ENCODE results near the gene IDH3B. TPM values are rescaled to one million over a fixed set of nuclear protein-coding genes. Genes with fewer than 3 reads are reported as not detected.
A peak's percentile ranks its signal among the peaks of the same experiment; 100 is the strongest.

IDH3B gene
- total and polyA plus RNA-seq, 5 donors: 146 to 166 (median 152) TPM

GRCh38 chr20:2694519-2694918, 30.5 kb upstream of the IDH3B start:
- H3K27ac ChIP-seq (ENCODE audit: low read length): no peak overlapping the region
- H3K9me3 ChIP-seq (ENCODE audit: control insufficient read depth, low read length): no peaks in the 10 kb centered on the region
- intact Hi-C loops (cut with DNase I): no loop called here
- WGBS: 66% methylated on average over 13 of the region's 13 CpGs
- no peak for DNase-seq
- H3K4me1 ChIP-seq (ENCODE audit: control insufficient read depth, insufficient read depth, low read length): no peaks in the 10 kb centered on the region
- ATAC-seq: no peak
- no peak overlapping the region for H3K4me3 ChIP-seq (ENCODE audit: low read length)
- no peaks in the 10 kb centered on the region for H3K27me3 ChIP-seq (ENCODE audit: control insufficient read depth, insufficient read depth)

- Histone ChIP-seq H3K4me3 (ENCODE audit: low read length) (peak overlapping the region; percentile 99), H3K27ac (ENCODE audit: low read length) (no peak overlapping the region), H3K4me1 (ENCODE audit: control insufficient read depth, insufficient read depth, low read length) (no peaks in the 10 kb centered on the region), H3K9me3 (ENCODE audit: control insufficient read depth, low read length) (no peaks in the 10 kb centered on the region), H3K27me3 (ENCODE audit: control insufficient read depth, insufficient read depth) (no peaks in the 10 kb centered on the region)
- intact Hi-C loops (cut with DNase I): no loop called here
- peak in 1 of 3 donors; percentile 30 for DNase-seq
- 31% methylated on average over 23 of the region's 23 CpGs for WGBS
- ATAC-seq: peak in 1 of 2 donors; percentile 60
These were observed 30.0 kb upstream of the IDH3B start for GRCh38 chr20:2694008-2694471.

- intact Hi-C loops (cut with DNase I): no loop called here
- no peaks in the 10 kb centered on the region for H3K9me3 ChIP-seq (ENCODE audit: control insufficient read depth, low read length)
- peak overlapping the region; percentile 99 for H3K4me3 ChIP-seq (ENCODE audit: low read length)
- DNase-seq (peak; percentile 54 to 81 (median 74)), ATAC-seq (peak; percentile 56 to 71)
- WGBS: 3% methylated on average over 89 of the region's 89 CpGs
- no peaks in the 10 kb centered on the region for H3K27me3 ChIP-seq (ENCODE audit: control insufficient read depth, insufficient read depth)
- no peaks in the 10 kb centered on the region for H3K4me1 ChIP-seq (ENCODE audit: control insufficient read depth, insufficient read depth, low read length)
- H3K27ac ChIP-seq (ENCODE audit: low read length): no peak overlapping the region
These were observed 29.4 kb upstream of the IDH3B start for GRCh38 chr20:2693286-2694007.

GRCh38 chr20:2692886-2693285, 28.9 kb upstream of the IDH3B start:
- no peak overlapping the region for H3K27ac ChIP-seq (ENCODE audit: low read length)
- ATAC-seq (no peak), DNase-seq (peak in 1 of 3 donors; percentile 54)
- H3K4me3 ChIP-seq (ENCODE audit: low read length): peak overlapping the region; percentile 99
- intact Hi-C loops (cut with DNase I): no loop called here
- no peaks in the 10 kb centered on the region for H3K4me1 ChIP-seq (ENCODE audit: control insufficient read depth, insufficient read depth, low read length)
- no peaks in the 10 kb centered on the region for H3K27me3 ChIP-seq (ENCODE audit: control insufficient read depth, insufficient read depth)
- H3K9me3 ChIP-seq (ENCODE audit: control insufficient read depth, low read length): no peaks in the 10 kb centered on the region
- whole genome bisulfite sequencing: under 1% methylated on average over 59 of the region's 64 CpGs

- Histone ChIP-seq H3K4me1 (ENCODE audit: control insufficient read depth, insufficient read depth, low read length) (no peaks in the 10 kb centered on the region), H3K27ac (ENCODE audit: low read length) (peak within 1 kb of the TSS; percentile 49), H3K9me3 (ENCODE audit: control insufficient read depth, low read length) (no peaks in the 10 kb centered on the region), H3K27me3 (ENCODE audit: control insufficient read depth, insufficient read depth) (no peaks in the 10 kb centered on the region), H3K4me3 (ENCODE audit: low read length) (peak within 1 kb of the TSS; percentile 99)
- intact Hi-C loops (cut with DNase I): no loop called here
- DNase-seq (peak; percentile 61 to 82 (median 81)), ATAC-seq (peak; percentile 45 to 64)
- WGBS: 2% methylated on average over 105 of the region's 106 CpGs
These were observed 28.2 kb upstream of the IDH3B start, which contains the start of gene EBF4 for GRCh38 chr20:2692036-2692885. Gene EBF4 (plus strand): TSS chr20:2692780. CDS start chr20:2693646, 866 bp downstream.

- ATAC-seq: no peak
- WGBS: 63% methylated on average over 10 of the region's 10 CpGs
- intact Hi-C loops (cut with DNase I): no loop called here
These were observed 27.6 kb upstream of the IDH3B start for GRCh38 chr20:2691663-2692035.

GRCh38 chr20:2691127-2691526, 27.1 kb upstream of the IDH3B start:
- no peak overlapping the region for H3K4me3 ChIP-seq (ENCODE audit: low read length)
- intact Hi-C loops (cut with DNase I): no loop called here
- H3K27me3 ChIP-seq (ENCODE audit: control insufficient read depth, insufficient read depth): no peaks in the 10 kb centered on the region
- WGBS: 79% methylated on average over 8 of the region's 8 CpGs
- no peak overlapping the region for H3K27ac ChIP-seq (ENCODE audit: low read length)
- ATAC-seq: no peak
- no peaks in the 10 kb centered on the region for H3K4me1 ChIP-seq (ENCODE audit: control insufficient read depth, insufficient read depth, low read length)
- no peaks in the 10 kb centered on the region for H3K9me3 ChIP-seq (ENCODE audit: control insufficient read depth, low read length)
- DNase-seq: no peak

More at GRCh38 chr20:2691663-2692035, 27.6 kb upstream of the IDH3B start:
- Histone ChIP-seq H3K27me3 (ENCODE audit: control insufficient read depth, insufficient read depth) (no peaks in the 10 kb centered on the region), H3K9me3 (ENCODE audit: control insufficient read depth, low read length) (no peaks in the 10 kb centered on the region), H3K4me3 (ENCODE audit: low read length) (no peak overlapping the region), H3K4me1 (ENCODE audit: control insufficient read depth, insufficient read depth, low read length) (no peaks in the 10 kb centered on the region), H3K27ac (ENCODE audit: low read length) (peak overlapping the region; percentile 4)
- DNase-seq: no peak

GRCh38 chr20:2690718-2691117, 26.7 kb upstream of the IDH3B start:
- H3K9me3 ChIP-seq (ENCODE audit: control insufficient read depth, low read length): no peaks in the 10 kb centered on the region
- H3K4me1 ChIP-seq (ENCODE audit: control insufficient read depth, insufficient read depth, low read length): no peaks in the 10 kb centered on the region
- WGBS: 69% methylated on average over 6 of the region's 6 CpGs
- no peak overlapping the region for H3K4me3 ChIP-seq (ENCODE audit: low read length)
- no peak overlapping the region for H3K27ac ChIP-seq (ENCODE audit: low read length)
- no peak for ATAC-seq
- H3K27me3 ChIP-seq (ENCODE audit: control insufficient read depth, insufficient read depth): no peaks in the 10 kb centered on the region
- intact Hi-C loops (cut with DNase I): no loop called here
- DNase-seq: no peak

GRCh38 chr20:2690213-2690612, 26.2 kb upstream of the IDH3B start:
- intact Hi-C loops (cut with DNase I): no loop called here
- no peak overlapping the region for H3K27ac ChIP-seq (ENCODE audit: low read length)
- H3K9me3 ChIP-seq (ENCODE audit: control insufficient read depth, low read length): no peaks in the 10 kb centered on the region
- DNase-seq (no peak), ATAC-seq (no peak)
- H3K27me3 ChIP-seq (ENCODE audit: control insufficient read depth, insufficient read depth): no peaks in the 10 kb centered on the region
- WGBS: 83% methylated on average over 3 of the region's 3 CpGs
- no peak overlapping the region for H3K4me3 ChIP-seq (ENCODE audit: low read length)
- no peaks in the 10 kb centered on the region for H3K4me1 ChIP-seq (ENCODE audit: control insufficient read depth, insufficient read depth, low read length)

- intact Hi-C loops (cut with DNase I): no loop called here
- ATAC-seq (peak in 1 of 2 donors; percentile 59), DNase-seq (peak; percentile 39 to 79 (median 77))
- Histone ChIP-seq H3K4me1 (ENCODE audit: control insufficient read depth, insufficient read depth, low read length) (no peaks in the 10 kb centered on the region), H3K27ac (ENCODE audit: low read length) (no peak overlapping the region), H3K4me3 (ENCODE audit: low read length) (no peak overlapping the region), H3K27me3 (ENCODE audit: control insufficient read depth, insufficient read depth) (no peaks in the 10 kb centered on the region), H3K9me3 (ENCODE audit: control insufficient read depth, low read length) (no peaks in the 10 kb centered on the region)
- 20% methylated on average over 18 of the region's 18 CpGs for WGBS
These were observed 24.1 kb upstream of the IDH3B start for GRCh38 chr20:2688041-2688591.

- 35% methylated on average over 6 of the region's 6 CpGs for WGBS
These were observed 23.5 kb upstream of the IDH3B start for GRCh38 chr20:2687514-2687913.

More at GRCh38 chr20:2687514-2687913, 23.5 kb upstream of the IDH3B start:
- DNase-seq (no peak), ATAC-seq (no peak)
- H3K9me3 ChIP-seq (ENCODE audit: control insufficient read depth, low read length): no peaks in the 10 kb centered on the region
- no peak overlapping the region for H3K27ac ChIP-seq (ENCODE audit: low read length)
- no peaks in the 10 kb centered on the region for H3K27me3 ChIP-seq (ENCODE audit: control insufficient read depth, insufficient read depth)
- intact Hi-C loops (cut with DNase I): no loop called here
- no peak overlapping the region for H3K4me3 ChIP-seq (ENCODE audit: low read length)
- no peaks in the 10 kb centered on the region for H3K4me1 ChIP-seq (ENCODE audit: control insufficient read depth, insufficient read depth, low read length)

Data from right cardiac atrium (tissue), 5 donors.